Endothelial cell of umbilical vein (primary cell): ENCODE data around the gene PDZD4. TPM values are rescaled to one million over a fixed set of nuclear protein-coding genes. Genes with fewer than 3 reads are reported as not detected.

Source experiments
- BruUV-seq: library from RNA; stranded (reverse); fragments of 400-500 nt; replicated peaks from 2 replicates; lab custom pipeline; 2021; lab: Mats Ljungman, UMichigan
- CTCF ChIA-PET: fragments of 300-600, 350-600 bp; sonication (Branson Sonifier 250); formaldehyde crosslinking; loops from one replicate; lab custom pipeline; 2021; ENCODE audit warnings: antibody characterized with exemption, inconsistent platforms; lab: Charles Lee
- POLR2A ChIA-PET: fragments of 300-600, 350-600 bp; sonication (Branson Sonifier 250); formaldehyde crosslinking; loops from one replicate; lab custom pipeline; 2021; ENCODE audit warnings: antibody characterized with exemption, inconsistent platforms; lab: Charles Lee
- DNase-seq: peaks from one replicate; pipeline ENCODE4 v3.0.0-alpha.2; 2011; ENCODE audit warnings: low read depth, low spot score
- FAIRE-seq: peaks from 2 replicates; lab custom pipeline; 2011; peaks lifted over from hg19 to GRCh38; lab: Jason Lieb, UNC
- H2AFZ ChIP-seq: 2 replicates; pipeline ENCODE4 v1.6.0; 2012; ENCODE audit warnings: low read depth, low read length, control low read depth, inconsistent platforms
- H3K27ac ChIP-seq: 2 replicates; pipeline ENCODE4 v1.5.1; 2011; ENCODE audit warnings: low read depth, mild to moderate bottlenecking, control low read depth, low read length, moderate library complexity; ENCODE audit not compliant: insufficient read depth
- H3K27me3 ChIP-seq, 2 experiments: 2 replicates each; pipeline versions ENCODE4 v1.6.0 to v1.6.1; 2011; ENCODE audit warnings: low read length in 2 of 2, mixed read lengths in 1 of 2; ENCODE audit not compliant: control insufficient read depth in 2 of 2, insufficient read depth in 2 of 2
- H3K36me3 ChIP-seq, 2 experiments: 2 replicates in 1 of 2; 3 replicates in 1 of 2; pipeline ENCODE4 v1.5.1; 2011; ENCODE audit warnings: low read length in 2 of 2, mild to moderate bottlenecking in 1 of 2, moderate library complexity in 1 of 2; ENCODE audit not compliant: control insufficient read depth in 2 of 2, insufficient read depth in 2 of 2; ENCODE audit errors: extremely low read depth in 1 of 2
- H3K4me1 ChIP-seq: 3 replicates; pipeline ENCODE4 v1.5.1; 2011; ENCODE audit warnings: mild to moderate bottlenecking, low read length; ENCODE audit not compliant: control insufficient read depth, insufficient read depth; ENCODE audit errors: extremely low read depth
- H3K4me2 ChIP-seq: 2 replicates; pipeline ENCODE4 v1.6.1; 2011; ENCODE audit warnings: low read length, control low read depth, mixed read lengths; ENCODE audit not compliant: insufficient read depth
- H3K4me3 ChIP-seq, 3 experiments: fragments of 200-600 bp in 1 of 3; sonication (generic), shearing (Covaris generic) in 1 of 3; replicated peaks in 1 of 3; 2 replicates each; pipeline ENCODE4 v1.5.1; 2011 to 2016; ENCODE audit warnings: control low read depth in 3 of 3, low read length in 3 of 3, mild to moderate bottlenecking in 2 of 3, inconsistent platforms in 1 of 3, low read depth in 1 of 3, moderate library complexity in 1 of 3; ENCODE audit not compliant: insufficient read depth in 1 of 3
- H3K79me2 ChIP-seq: 2 replicates; pipeline ENCODE4 v1.6.0; 2012; ENCODE audit warnings: low read length, inconsistent platforms; ENCODE audit not compliant: control insufficient read depth, insufficient read depth
- H3K9ac ChIP-seq: replicated peaks from 2 replicates; pipeline ENCODE3; 2011; ENCODE audit warnings: low read length, control low read depth; ENCODE audit not compliant: insufficient read depth; ENCODE audit errors: extremely low read depth
- H3K9me1 ChIP-seq: replicated peaks from 3 replicates; pipeline ENCODE4 v1.6.0; 2011; ENCODE audit warnings: mild to moderate bottlenecking, low read length; ENCODE audit not compliant: control insufficient read depth, insufficient read depth; ENCODE audit errors: extremely low read depth
- H3K9me3 ChIP-seq: replicated peaks from 2 replicates; pipeline ENCODE4 v1.5.1; 2012; ENCODE audit warnings: low read length, inconsistent platforms; ENCODE audit not compliant: control insufficient read depth, insufficient read depth
- H4K20me1 ChIP-seq: replicated peaks from 2 replicates; pipeline ENCODE3; 2011; ENCODE audit warnings: mild to moderate bottlenecking, low read length; ENCODE audit not compliant: control insufficient read depth, insufficient read depth; ENCODE audit errors: extremely low read depth
- EZH2 ChIP-seq: IDR thresholded peaks from 2 replicates; pipeline ENCODE4 v1.6.1; 2012; ENCODE audit warnings: borderline replicate concordance, low read depth, mild to moderate bottlenecking, moderate library complexity, low read length, inconsistent platforms; ENCODE audit not compliant: severe bottlenecking
- FOS ChIP-seq: IDR thresholded peaks from 2 replicates; pipeline ENCODE4 v1.6.1; 2011; ENCODE audit warnings: mild to moderate bottlenecking, low read length, moderate library complexity, borderline replicate concordance; ENCODE audit not compliant: insufficient read depth
- GATA2 ChIP-seq: IDR thresholded peaks from 2 replicates; pipeline ENCODE4 v1.7.0; 2011; ENCODE audit warnings: low read depth, mild to moderate bottlenecking, moderate library complexity, mixed read lengths, low read length; ENCODE audit not compliant: insufficient read length, insufficient read depth
- JUN ChIP-seq: IDR thresholded peaks from 2 replicates; pipeline ENCODE4 v1.6.1; 2011; ENCODE audit warnings: borderline replicate concordance, low read depth; ENCODE audit not compliant: insufficient read length, insufficient read depth
- MYC ChIP-seq: IDR thresholded peaks from one replicate; pipeline ENCODE4 v1.6.1; 2011; ENCODE audit warnings: mild to moderate bottlenecking, low read depth, low read length
- POLR2A ChIP-seq: IDR thresholded peaks from 2 replicates; pipeline ENCODE4 v1.6.1; 2012; ENCODE audit warnings: low read depth, mild to moderate bottlenecking, control low read depth, low read length
- POLR2AphosphoS5 ChIP-seq: IDR thresholded peaks from 2 replicates; pipeline ENCODE4 v1.6.1; 2012; ENCODE audit warnings: low read depth, mild to moderate bottlenecking, control low read depth, low read length, moderate library complexity; ENCODE audit not compliant: insufficient read depth
- dilution Hi-C: fragments of 300-500 bp; cut with MboI; formaldehyde crosslinking; loops from one replicate; pipeline ENCODE4 v1.15.0; 2019; ENCODE audit warnings: low sequenced_read_pairs; ENCODE audit not compliant: extremely low pct_ligation_motif_present
- intact Hi-C: fragments of 100-400 bp; cut with micrococcal nuclease; formaldehyde crosslinking; loops from one replicate; pipeline ENCODE4 v1.10.0; 2022
- polyA plus RNA-seq, 4 experiments: library from polyadenylated mRNA; depleted of rRNA in 3 of 4; stranded (reverse) in 3 of 4; unstranded in 1 of 4; fragments of >200 nt; gene quantifications; 2 replicates each; pipeline versions ENCODE4 v1.2.1 to v1.2.3, GENCODE V29; 2011 to 2012; ENCODE audit warnings: missing spikeins in 1 of 4
- total RNA-seq: library from RNA; stranded (reverse); gene quantifications from 2 replicates; pipeline ENCODE4 v1.2.3, GENCODE V29; 2021
- TF ChIP-seq, protein P1 (sequence below): IDR thresholded peaks from 2 replicates; pipeline ENCODE4 v1.6.1; 2011; ENCODE audit not compliant: insufficient read depth, insufficient read length
- TF ChIP-seq, protein P2 (sequence below), 2 donors: IDR thresholded peaks; 1 replicate in 1 of 2; 2 replicates in 1 of 2; pipeline ENCODE4 v1.5.1; 2011; ENCODE audit warnings: low read length in 2 of 2, mild to moderate bottlenecking in 2 of 2, moderate library complexity in 2 of 2, control low read depth in 1 of 2, inconsistent platforms in 1 of 2, low read depth in 1 of 2; ENCODE audit not compliant: insufficient read depth in 1 of 2; ENCODE audit errors: extremely low read depth in 1 of 2

Gene PDZD4
- total and polyA plus RNA-seq, 2 donors (not counting 3 experiments of a cell fraction or from before 2014, with no cell fraction given): 0.07 to 0.09 TPM

DNA sequence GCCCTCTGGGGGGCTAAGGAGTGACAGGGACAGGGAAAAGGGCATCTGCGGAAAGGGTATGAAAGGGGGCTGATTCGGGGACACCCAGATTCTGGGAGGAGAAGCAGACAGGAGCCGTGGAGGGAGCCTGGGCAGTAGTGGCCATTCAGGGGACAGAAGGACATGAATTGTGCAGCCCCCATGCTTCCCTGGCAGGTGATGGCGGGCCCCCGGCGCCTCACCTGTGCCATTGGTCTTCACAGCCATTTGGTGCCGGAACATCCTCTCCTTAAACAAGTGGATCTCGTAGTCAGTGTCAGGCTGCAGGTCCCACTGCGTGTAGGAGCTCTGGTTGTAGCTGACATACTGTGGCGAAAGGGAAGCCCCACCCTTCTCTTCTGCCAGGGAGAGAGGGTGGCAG is 33.8 kb upstream of the PDZD4 start:
- H3K4me3 ChIP-seq: no peak overlapping the region
- H3K27ac ChIP-seq: no peak overlapping the region
- no peaks in the 10 kb centered on the region for H3K36me3 ChIP-seq
- no peaks in the 10 kb centered on the region for H3K9me1 ChIP-seq
- no peaks in the 10 kb centered on the region for H3K9me3 ChIP-seq
- dilution Hi-C loops: no loop called here
- DNase-seq (no peak), FAIRE-seq (no peak)
- ChIA-PET CTCF (no interaction called here), POLR2A (no interaction called here)
- H3K9ac ChIP-seq: no peak overlapping the region
- no peaks in the 10 kb centered on the region for H4K20me1 ChIP-seq
- intact Hi-C loops: no loop called here
- TF ChIP-seq GATA2 (no peak), FOS (no peak), JUN (no peak), MYC (no peak), EZH2 (no peak), POLR2AphosphoS5 (no peak), POLR2A (no peak)
- TF ChIP-seq, protein P1, sequence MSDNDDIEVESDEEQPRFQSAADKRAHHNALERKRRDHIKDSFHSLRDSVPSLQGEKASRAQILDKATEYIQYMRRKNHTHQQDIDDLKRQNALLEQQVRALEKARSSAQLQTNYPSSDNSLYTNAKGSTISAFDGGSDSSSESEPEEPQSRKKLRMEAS: no peak
- TF ChIP-seq, protein P2, sequence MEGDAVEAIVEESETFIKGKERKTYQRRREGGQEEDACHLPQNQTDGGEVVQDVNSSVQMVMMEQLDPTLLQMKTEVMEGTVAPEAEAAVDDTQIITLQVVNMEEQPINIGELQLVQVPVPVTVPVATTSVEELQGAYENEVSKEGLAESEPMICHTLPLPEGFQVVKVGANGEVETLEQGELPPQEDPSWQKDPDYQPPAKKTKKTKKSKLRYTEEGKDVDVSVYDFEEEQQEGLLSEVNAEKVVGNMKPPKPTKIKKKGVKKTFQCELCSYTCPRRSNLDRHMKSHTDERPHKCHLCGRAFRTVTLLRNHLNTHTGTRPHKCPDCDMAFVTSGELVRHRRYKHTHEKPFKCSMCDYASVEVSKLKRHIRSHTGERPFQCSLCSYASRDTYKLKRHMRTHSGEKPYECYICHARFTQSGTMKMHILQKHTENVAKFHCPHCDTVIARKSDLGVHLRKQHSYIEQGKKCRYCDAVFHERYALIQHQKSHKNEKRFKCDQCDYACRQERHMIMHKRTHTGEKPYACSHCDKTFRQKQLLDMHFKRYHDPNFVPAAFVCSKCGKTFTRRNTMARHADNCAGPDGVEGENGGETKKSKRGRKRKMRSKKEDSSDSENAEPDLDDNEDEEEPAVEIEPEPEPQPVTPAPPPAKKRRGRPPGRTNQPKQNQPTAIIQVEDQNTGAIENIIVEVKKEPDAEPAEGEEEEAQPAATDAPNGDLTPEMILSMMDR (IDR thresholded peaks at IDR 0.05; ENCODE audit: extremely low read depth in 1 of 2, insufficient read depth in 1 of 2, low read depth in 1 of 2, low read length in 2 of 2): no peak
- no peaks in the 10 kb centered on the region for H3K4me1 ChIP-seq
- H3K79me2 ChIP-seq: no peaks in the 10 kb centered on the region
- no peak overlapping the region for H3K4me2 ChIP-seq
- H3K27me3 ChIP-seq: no peaks in the 10 kb centered on the region
- no peak overlapping the region for H2AFZ ChIP-seq
- no TSS peak for BruUV-seq
